MM.1S (cell line): ENCODE results near the gene COL12A1.

Experiments used
- DNase-seq: peaks from one replicate; pipeline ENCODE4 v3.0.0-alpha.2; 2015
- H2AFZ ChIP-seq: fragments of 300-600 bp; sonication (generic); 2 replicates; pipeline ENCODE4 v1.6.0; 2016; ENCODE audit warnings: antibody characterized with exemption, low read length
- H3F3A ChIP-seq: fragments of 300-600 bp; sonication (generic); 2 replicates; pipeline ENCODE4 v1.6.1; 2016; ENCODE audit warnings: mild to moderate bottlenecking, antibody characterized with exemption, low read length, moderate library complexity, mixed read lengths; ENCODE audit not compliant: insufficient read depth
- H3K27ac ChIP-seq: fragments of 300-600 bp; sonication (generic); 2 replicates; pipeline ENCODE4 v1.5.1; 2016; ENCODE audit warnings: mild to moderate bottlenecking, low read length
- H3K27me3 ChIP-seq: fragments of 300-600 bp; sonication (generic); replicated peaks from 2 replicates; pipeline ENCODE4 v1.6.0; 2016; ENCODE audit warnings: low read length; ENCODE audit not compliant: insufficient read depth
- H3K36me3 ChIP-seq: fragments of 300-600 bp; sonication (generic); replicated peaks from 2 replicates; pipeline ENCODE4 v1.6.1; 2016; ENCODE audit warnings: mild to moderate bottlenecking, low read length, mixed read lengths; ENCODE audit not compliant: insufficient read depth
- H3K4me1 ChIP-seq: fragments of 300-600 bp; sonication (generic); 2 replicates; pipeline ENCODE4 v1.6.1; 2016; ENCODE audit warnings: low read length, mixed read lengths
- H3K4me2 ChIP-seq: fragments of 300-600 bp; sonication (generic); 2 replicates; pipeline ENCODE4 v1.6.0; 2016; ENCODE audit warnings: low read depth, low read length
- H3K4me3 ChIP-seq: fragments of 300-600 bp; sonication (generic); 2 replicates; pipeline ENCODE4 v1.5.1; 2016; ENCODE audit warnings: low read length, mixed read lengths
- H3K79me2 ChIP-seq: fragments of 300-600 bp; sonication (generic); 2 replicates; pipeline ENCODE4 v1.6.1; 2016; ENCODE audit warnings: mixed run types, low read length, mixed read lengths
- H3K9ac ChIP-seq: fragments of 300-600 bp; sonication (generic); 2 replicates; pipeline ENCODE4 v1.6.1; 2016; ENCODE audit warnings: low read length, mixed read lengths
- H3K9me2 ChIP-seq: fragments of 300-600 bp; sonication (generic); replicated peaks from 2 replicates; pipeline ENCODE4 v1.6.1; 2016; ENCODE audit warnings: mild to moderate bottlenecking, low read length, mixed read lengths; ENCODE audit not compliant: insufficient read depth
- H3K9me3 ChIP-seq: fragments of 300-600 bp; sonication (generic); replicated peaks from 2 replicates; pipeline ENCODE4 v1.6.1; 2016; ENCODE audit warnings: mild to moderate bottlenecking, low read length, mixed read lengths; ENCODE audit not compliant: insufficient read depth
- H4K20me1 ChIP-seq: fragments of 300-600 bp; sonication (generic); 2 replicates; pipeline ENCODE4 v1.6.1; 2016; ENCODE audit warnings: mild to moderate bottlenecking, low read length, moderate library complexity, mixed read lengths; ENCODE audit not compliant: insufficient read depth
- CTCF ChIP-seq: fragments of 300-600 bp; sonication (generic); IDR thresholded peaks from 2 replicates; pipeline ENCODE4 v1.5.1; 2016; ENCODE audit warnings: antibody characterized with exemption, low read length, mixed read lengths
- EZH2 ChIP-seq: fragments of 300-600 bp; sonication (generic); optimal IDR thresholded peaks from 2 replicates; pipeline ENCODE3; 2017; ENCODE audit warnings: low read depth, mild to moderate bottlenecking, antibody characterized with exemption, low read length, mixed read lengths
- EZH2phosphoT487 ChIP-seq: fragments of 300-600 bp; sonication (generic); IDR thresholded peaks from 2 replicates; pipeline ENCODE4 v1.6.1; 2018; ENCODE audit warnings: antibody characterized with exemption, low read length

Gene COL12A1

GRCh38 chr6:75236630-75237029, 30.8 kb upstream of the COL12A1 start:
- Histone ChIP-seq H4K20me1 (no peaks in the 10 kb centered on the region), H3K9ac (no peak overlapping the region), H3K36me3 (no peaks in the 10 kb centered on the region; the same call in none of the 2 replicates), H3K27ac (no peak overlapping the region), H2AFZ (no peak overlapping the region), H3K4me2 (no peak overlapping the region), H3K4me1 (no peaks in the 10 kb centered on the region), H3K9me3 (no peaks in the 10 kb centered on the region), H3K79me2 (peaks cover 23% of the 10 kb centered on the region), H3K27me3 (no peaks in the 10 kb centered on the region), H3K4me3 (no peak overlapping the region), H3K9me2 (no peaks in the 10 kb centered on the region), H3F3A (peaks cover 4% of the 10 kb centered on the region)
- DNase-seq = no peak
- TF ChIP-seq EZH2phosphoT487 (no peak), EZH2 (no peak), CTCF (no peak)

GRCh38 chr6:75235271-75235670, 29.4 kb upstream of the COL12A1 start:
- no peaks in the 10 kb centered on the region for H3K4me1 ChIP-seq
- H3K9me2 ChIP-seq = no peaks in the 10 kb centered on the region
- DNase-seq = no peak
- H3K36me3 ChIP-seq = no peaks in the 10 kb centered on the region; the same call in none of the 2 replicates
- H3K79me2 ChIP-seq = peaks cover 10% of the 10 kb centered on the region
- no peaks in the 10 kb centered on the region for H4K20me1 ChIP-seq
- no peak overlapping the region for H3K4me3 ChIP-seq
- H3K27ac ChIP-seq = no peak overlapping the region
- peaks cover 4% of the 10 kb centered on the region for H3F3A ChIP-seq
- no peak overlapping the region for H2AFZ ChIP-seq
- no peaks in the 10 kb centered on the region for H3K9me3 ChIP-seq
- no peak overlapping the region for H3K4me2 ChIP-seq
- no peaks in the 10 kb centered on the region for H3K27me3 ChIP-seq
- H3K9ac ChIP-seq = no peak overlapping the region
- TF ChIP-seq CTCF (no peak), EZH2 (no peak), EZH2phosphoT487 (no peak)

GRCh38 chr6:75234126-75234865, 28.4 kb upstream of the COL12A1 start:
- Histone ChIP-seq H3K4me1 (no peaks in the 10 kb centered on the region), H2AFZ (no peak overlapping the region), H3K27me3 (no peaks in the 10 kb centered on the region), H3K36me3 (no peaks in the 10 kb centered on the region; the same call in none of the 2 replicates), H3F3A (peaks cover 4% of the 10 kb centered on the region), H3K9me2 (no peaks in the 10 kb centered on the region), H3K79me2 (peaks cover 2% of the 10 kb centered on the region), H3K9me3 (no peaks in the 10 kb centered on the region), H4K20me1 (no peaks in the 10 kb centered on the region), H3K27ac (no peak overlapping the region), H3K4me2 (no peak overlapping the region), H3K9ac (no peak overlapping the region), H3K4me3 (no peak overlapping the region)
- DNase-seq = no peak
- no peak for TF ChIP-seq EZH2phosphoT487
- TF ChIP-seq CTCF = no peak
- TF ChIP-seq EZH2 = no peak
